Brain microvascular endothelial cell (primary cell): ENCODE data around the gene EPM2A.

Experiments used
- DNase-seq: peaks from one replicate; pipeline ENCODE4 v3.0.0-alpha.2; 2020
- H3K27ac ChIP-seq: fragments of 250-450 bp; sonication (Bioruptor Pico); 2 replicates; pipeline ENCODE4 v1.5.1; 2020; ENCODE audit warnings: mild to moderate bottlenecking, moderate library complexity
- H3K27me3 ChIP-seq: fragments of 250-450 bp; sonication (Bioruptor Pico); replicated peaks from 2 replicates; pipeline ENCODE4 v1.5.1; 2020; ENCODE audit warnings: mild to moderate bottlenecking
- H3K36me3 ChIP-seq: fragments of 250-450 bp; sonication (Bioruptor Pico); replicated peaks from 2 replicates; pipeline ENCODE4 v1.5.1; 2020; ENCODE audit warnings: mild to moderate bottlenecking
- H3K4me3 ChIP-seq: 2 replicates; pipeline ENCODE4 v1.5.1; 2011; ENCODE audit warnings: low read depth, mild to moderate bottlenecking, control low read depth, low read length, moderate library complexity
- in situ Hi-C: cut with HindIII; loops from 2 replicates; pipeline ENCODE4 v1.10.0; 2017; ENCODE audit warnings: low sequenced_read_pairs, low pct_ligation_motif_present
- TF ChIP-seq, protein P1 (sequence below): IDR thresholded peaks from 2 replicates; pipeline ENCODE4 v1.5.1; 2011; ENCODE audit warnings: low read depth, mild to moderate bottlenecking, moderate library complexity, low read length, control low read depth, inconsistent platforms; ENCODE audit errors: missing control alignments

EPM2A gene

DNA sequence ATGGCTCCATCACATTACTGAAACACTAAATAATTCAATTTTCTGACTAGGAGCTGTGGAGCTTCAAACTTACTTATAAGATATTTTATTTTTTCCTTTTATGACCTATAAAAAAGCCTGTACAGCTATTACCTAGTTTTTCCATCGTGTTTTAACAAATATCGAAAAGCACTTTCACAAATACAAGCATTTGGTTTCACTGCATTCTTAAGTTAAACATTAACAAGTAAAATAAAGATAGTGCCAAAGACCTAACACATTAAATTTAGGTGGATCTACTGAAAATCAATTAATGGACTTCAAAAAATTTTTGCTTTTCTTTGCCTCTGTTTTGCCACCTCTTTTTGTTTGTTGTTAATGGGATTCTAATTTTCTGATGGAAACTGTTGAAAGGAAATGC lies 83.3 kb downstream of the EPM2A start:
- H3K27ac ChIP-seq: no peak overlapping the region
- TF ChIP-seq, protein P1, sequence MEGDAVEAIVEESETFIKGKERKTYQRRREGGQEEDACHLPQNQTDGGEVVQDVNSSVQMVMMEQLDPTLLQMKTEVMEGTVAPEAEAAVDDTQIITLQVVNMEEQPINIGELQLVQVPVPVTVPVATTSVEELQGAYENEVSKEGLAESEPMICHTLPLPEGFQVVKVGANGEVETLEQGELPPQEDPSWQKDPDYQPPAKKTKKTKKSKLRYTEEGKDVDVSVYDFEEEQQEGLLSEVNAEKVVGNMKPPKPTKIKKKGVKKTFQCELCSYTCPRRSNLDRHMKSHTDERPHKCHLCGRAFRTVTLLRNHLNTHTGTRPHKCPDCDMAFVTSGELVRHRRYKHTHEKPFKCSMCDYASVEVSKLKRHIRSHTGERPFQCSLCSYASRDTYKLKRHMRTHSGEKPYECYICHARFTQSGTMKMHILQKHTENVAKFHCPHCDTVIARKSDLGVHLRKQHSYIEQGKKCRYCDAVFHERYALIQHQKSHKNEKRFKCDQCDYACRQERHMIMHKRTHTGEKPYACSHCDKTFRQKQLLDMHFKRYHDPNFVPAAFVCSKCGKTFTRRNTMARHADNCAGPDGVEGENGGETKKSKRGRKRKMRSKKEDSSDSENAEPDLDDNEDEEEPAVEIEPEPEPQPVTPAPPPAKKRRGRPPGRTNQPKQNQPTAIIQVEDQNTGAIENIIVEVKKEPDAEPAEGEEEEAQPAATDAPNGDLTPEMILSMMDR: no peak
- H3K36me3 ChIP-seq: no peaks in the 10 kb centered on the region
- H3K4me3 ChIP-seq: no peak overlapping the region
- in situ Hi-C loops: no loop called here
- H3K27me3 ChIP-seq: no peaks in the 10 kb centered on the region
- no peak for DNase-seq

DNA sequence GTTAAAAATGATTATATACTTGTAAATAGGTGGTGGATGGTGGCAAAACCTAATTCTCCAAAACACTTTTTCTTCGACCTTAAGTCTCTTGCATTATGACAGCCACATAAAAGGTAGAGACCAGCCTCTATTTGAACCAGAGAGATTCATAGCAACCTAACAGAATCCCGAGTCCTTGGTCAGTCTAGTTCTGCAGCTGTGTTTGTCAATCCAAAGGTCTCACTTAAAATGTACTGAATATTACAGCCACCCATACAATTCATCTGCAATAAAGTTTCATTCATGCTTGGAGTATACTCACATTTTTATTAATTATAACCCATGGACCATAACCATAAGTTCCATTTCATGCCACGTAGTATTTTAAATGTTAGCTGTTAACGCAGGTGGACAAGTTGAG lies 87.2 kb downstream of the EPM2A start:
- no peak overlapping the region for H3K4me3 ChIP-seq
- in situ Hi-C loops: no loop called here
- H3K36me3 ChIP-seq: no peaks in the 10 kb centered on the region
- no peak overlapping the region for H3K27ac ChIP-seq
- TF ChIP-seq, protein P1: no peak
- no peak for DNase-seq
- no peaks in the 10 kb centered on the region for H3K27me3 ChIP-seq

DNA sequence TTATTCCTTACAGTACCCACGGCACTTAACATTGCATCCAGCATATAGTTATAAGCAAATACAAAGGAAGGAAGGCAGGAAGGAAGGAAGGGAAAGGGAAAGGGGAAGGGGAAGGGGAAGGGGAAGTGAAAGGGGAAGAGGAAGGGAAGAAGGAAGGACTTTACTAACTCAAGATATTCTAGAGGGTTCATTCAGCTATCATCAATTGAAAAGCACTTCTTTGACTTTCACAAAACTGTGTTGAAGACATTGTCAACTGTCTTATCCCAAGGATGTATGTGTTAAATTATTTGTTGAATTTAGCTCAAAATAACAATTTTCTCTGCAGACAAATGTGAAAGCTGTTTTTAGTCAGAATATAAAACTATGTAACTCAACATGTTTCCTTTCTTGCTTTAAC lies 87.7 kb downstream of the EPM2A start:
- H3K36me3 ChIP-seq: no peaks in the 10 kb centered on the region
- H3K27me3 ChIP-seq: no peaks in the 10 kb centered on the region
- no peak overlapping the region for H3K4me3 ChIP-seq
- DNase-seq: no peak
- TF ChIP-seq, protein P1: no peak
- in situ Hi-C loops: no loop called here
- no peak overlapping the region for H3K27ac ChIP-seq

DNA sequence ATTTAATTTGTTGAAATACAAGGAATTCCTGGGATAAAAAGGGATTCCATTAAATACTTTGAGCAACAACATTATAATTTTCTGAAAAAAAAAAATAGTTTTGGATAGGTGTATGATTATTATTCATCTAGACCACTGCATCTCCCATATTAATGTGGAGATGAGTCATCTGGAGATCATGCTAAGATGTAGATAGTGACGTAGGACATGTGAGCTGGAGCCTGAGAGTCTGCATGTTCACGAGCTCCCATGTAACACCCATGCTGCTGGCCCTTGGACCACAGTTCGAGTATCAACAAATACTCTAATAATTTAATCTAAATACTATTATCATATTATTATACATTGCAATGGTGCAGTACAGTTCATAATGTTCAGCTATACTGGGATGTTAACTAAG lies 91.6 kb downstream of the EPM2A start:
- no peak overlapping the region for H3K27ac ChIP-seq
- TF ChIP-seq, protein P1: no peak
- H3K27me3 ChIP-seq: no peaks in the 10 kb centered on the region
- no peaks in the 10 kb centered on the region for H3K36me3 ChIP-seq
- DNase-seq: peak; percentile 66
- in situ Hi-C loops: no loop called here
- H3K4me3 ChIP-seq: no peak overlapping the region

DNA sequence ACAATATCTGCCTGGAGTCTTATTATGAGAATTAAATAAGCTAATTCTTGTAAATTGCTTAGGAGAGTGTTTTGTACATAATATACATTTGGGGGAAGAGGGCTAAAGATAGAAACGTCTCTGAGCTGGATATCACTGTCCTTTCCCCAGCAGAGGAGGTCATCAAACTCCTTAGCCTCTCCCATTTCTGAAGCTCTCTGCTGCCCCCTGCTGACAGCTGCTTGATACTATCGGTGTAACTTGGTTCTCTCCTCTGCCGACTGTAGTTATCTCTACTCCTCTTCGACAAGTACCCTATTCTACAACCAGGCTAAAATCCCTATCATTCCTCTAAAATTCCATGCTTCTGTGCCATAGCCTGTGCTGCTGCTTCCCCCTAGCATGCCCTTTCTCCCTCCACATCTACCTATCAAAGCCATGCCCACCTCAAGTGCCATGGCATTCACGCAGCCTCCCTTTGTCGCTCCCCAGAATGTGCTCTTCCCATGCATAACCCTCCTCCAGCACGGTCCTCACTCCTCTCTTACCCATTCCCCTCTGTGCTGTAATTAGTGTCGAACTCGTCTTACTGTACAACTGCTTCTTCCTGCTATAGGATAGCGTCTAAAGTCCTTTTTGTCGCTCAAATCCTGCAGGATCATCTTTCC lies 101.2 kb downstream of the EPM2A start:
- in situ Hi-C loops: no loop called here
- H3K27me3 ChIP-seq: no peaks in the 10 kb centered on the region
- no peaks in the 10 kb centered on the region for H3K36me3 ChIP-seq
- TF ChIP-seq, protein P1: peak; percentile 93
- H3K27ac ChIP-seq: no peak overlapping the region
- peak; percentile 68 for DNase-seq
- no peak overlapping the region for H3K4me3 ChIP-seq

DNA sequence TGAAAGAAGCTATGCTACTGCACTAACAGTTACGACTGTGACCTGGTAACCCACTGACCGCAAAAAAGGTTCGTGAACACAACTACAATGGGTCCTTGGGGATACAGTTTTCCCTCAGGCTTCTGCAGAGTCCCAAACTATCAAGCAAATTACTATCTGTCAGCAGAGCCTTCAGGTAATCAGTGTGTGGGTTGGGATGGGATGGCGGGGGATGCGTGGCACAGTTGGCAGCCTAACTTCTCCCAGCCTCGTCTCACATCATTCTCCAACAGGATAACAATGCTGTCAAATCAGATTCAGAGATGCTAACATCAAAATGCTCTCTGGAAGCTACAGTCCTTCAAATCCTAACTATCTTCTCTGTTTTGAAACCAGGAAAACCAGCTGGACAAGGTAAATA lies 102.3 kb downstream of the EPM2A start:
- DNase-seq: no peak
- H3K4me3 ChIP-seq: no peak overlapping the region
- H3K27me3 ChIP-seq: no peaks in the 10 kb centered on the region
- in situ Hi-C loops: no loop called here
- H3K27ac ChIP-seq: no peak overlapping the region
- H3K36me3 ChIP-seq: no peaks in the 10 kb centered on the region
- TF ChIP-seq, protein P1: no peak
